Stimulated activated memory B cell treated with anti-CD40 and anti-IgM and Interleukin-4, amounts not matched to agents 10 μg/mL and 1 μg/mL and 100 μg/mL, for 72 hours (primary cell): ENCODE results near the gene ZBTB7C.

Experiments
- ATAC-seq: fragments of 150-1000 bp; cut with Tn5 transposase; 2 replicates; pipeline ENCODE4 v1.10.0; 2021
- H3K27ac Mint-ChIP-seq: one replicate; pipeline ENCODE4 v1.8.0; 2022; ENCODE audit warnings: mild to moderate bottlenecking, mixed read lengths
- H3K27me3 Mint-ChIP-seq: one replicate; pipeline ENCODE4 v1.8.0; 2022; ENCODE audit warnings: mixed read lengths
- H3K36me3 Mint-ChIP-seq: one replicate; pipeline ENCODE4 v1.8.0; 2022; ENCODE audit warnings: mixed read lengths
- H3K4me1 Mint-ChIP-seq: one replicate; pipeline ENCODE4 v1.8.0; 2022; ENCODE audit warnings: mixed read lengths
- H3K4me3 Mint-ChIP-seq: one replicate; pipeline ENCODE4 v1.8.0; 2022; ENCODE audit warnings: mild to moderate bottlenecking, moderate library complexity, mixed read lengths
- H3K9me3 Mint-ChIP-seq: one replicate; pipeline ENCODE4 v1.8.0; 2022; ENCODE audit warnings: mixed read lengths

Gene ZBTB7C

DNA sequence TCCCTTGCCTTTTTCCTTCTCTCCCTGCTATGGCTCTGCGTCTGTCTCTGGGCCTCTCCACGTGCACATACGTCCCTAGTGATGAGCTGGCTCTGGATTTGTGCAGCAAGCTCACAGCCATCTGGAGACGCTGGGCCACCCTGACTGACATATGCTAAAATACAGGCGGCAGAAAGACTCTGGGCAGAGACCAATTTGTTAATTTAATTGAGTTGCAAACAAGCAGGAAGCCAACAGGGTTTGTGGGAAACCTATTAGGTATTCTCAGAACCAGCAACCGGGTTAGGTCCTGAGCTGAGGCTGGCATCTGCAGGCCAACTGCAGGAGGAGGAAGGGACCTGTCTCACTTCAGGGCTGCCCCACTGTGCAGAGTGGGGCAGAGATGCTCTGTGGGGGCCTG, 425.2 kb downstream of the ZBTB7C start:
- ATAC-seq, result no peak
- Mint-ChIP-seq H3K36me3 (no peaks in the 10 kb centered on the region), H3K27ac (no peak overlapping the region), H3K27me3 (peaks cover 49% of the 10 kb centered on the region), H3K4me3 (no peak overlapping the region), H3K4me1 (peaks cover 10% of the 10 kb centered on the region), H3K9me3 (no peaks in the 10 kb centered on the region)

DNA sequence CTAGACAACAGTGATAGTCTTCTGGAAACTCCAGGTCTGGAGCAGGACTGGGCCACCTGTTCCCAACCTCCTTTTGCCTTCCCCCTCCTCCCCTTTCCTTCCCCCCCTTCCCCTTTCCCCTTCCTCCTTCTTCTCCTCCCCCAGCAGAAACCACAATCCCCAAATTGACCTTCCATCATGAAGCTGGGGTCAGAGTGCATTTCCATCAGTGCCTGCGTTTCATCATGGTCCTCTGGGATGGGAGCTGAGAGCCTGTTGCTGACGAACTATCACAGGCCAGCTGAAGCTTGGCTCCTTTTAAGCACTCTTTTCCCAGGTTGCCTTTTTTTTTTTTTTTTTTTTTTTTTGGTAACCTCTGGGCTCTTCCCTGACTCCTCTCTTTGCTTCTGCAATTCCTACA, 426.1 kb downstream of the ZBTB7C start:
- Mint-ChIP-seq H3K9me3 (no peaks in the 10 kb centered on the region), H3K4me1 (peaks cover 10% of the 10 kb centered on the region), H3K4me3 (no peak overlapping the region), H3K36me3 (no peaks in the 10 kb centered on the region), H3K27me3 (peaks cover 53% of the 10 kb centered on the region), H3K27ac (no peak overlapping the region)
- ATAC-seq, result no peak

DNA sequence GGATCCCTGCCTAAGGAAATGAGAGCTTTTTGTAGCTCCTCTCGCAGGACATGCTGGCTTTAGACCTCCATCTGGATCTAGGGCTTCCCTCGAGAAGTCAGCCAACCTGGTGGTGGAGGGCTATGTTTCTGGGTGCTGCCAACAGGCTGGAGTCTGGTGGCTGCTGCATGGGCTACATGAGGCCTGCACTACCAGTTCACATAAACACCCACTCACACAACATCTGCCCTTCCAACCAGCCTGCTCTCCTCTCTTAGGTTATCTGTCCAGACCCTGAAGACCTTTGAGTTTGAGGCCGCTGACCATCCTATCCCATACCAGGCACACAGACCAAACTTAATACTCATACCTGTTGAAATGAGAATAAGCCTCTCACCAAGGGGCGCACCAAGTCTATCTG, 427.4 kb downstream of the ZBTB7C start:
- H3K27me3 Mint-ChIP-seq, result peaks cover 53% of the 10 kb centered on the region
- no peak overlapping the region for H3K27ac Mint-ChIP-seq
- peaks cover 4% of the 10 kb centered on the region for H3K4me1 Mint-ChIP-seq
- H3K9me3 Mint-ChIP-seq, result no peaks in the 10 kb centered on the region
- no peaks in the 10 kb centered on the region for H3K36me3 Mint-ChIP-seq
- no peak for ATAC-seq
- no peak overlapping the region for H3K4me3 Mint-ChIP-seq

DNA sequence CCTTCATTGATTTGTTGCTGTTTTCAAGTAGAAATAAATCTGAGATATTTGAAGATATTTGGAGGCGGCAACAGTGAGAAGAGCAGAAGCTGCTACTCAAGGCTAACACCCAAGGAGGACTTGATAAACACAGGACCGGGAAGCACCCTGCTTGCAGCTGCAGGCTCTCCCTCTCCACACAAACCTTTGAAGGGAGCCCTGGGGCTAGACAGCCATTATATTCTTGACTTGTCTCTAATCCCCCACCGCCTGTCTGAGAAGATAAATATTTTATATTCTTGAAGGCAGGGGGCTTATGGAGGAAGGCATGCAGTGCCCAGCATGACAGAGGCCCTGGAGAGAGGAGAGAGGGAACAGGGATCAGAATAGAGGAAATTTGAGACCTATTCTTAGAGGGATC, 427.9 kb downstream of the ZBTB7C start:
- Mint-ChIP-seq H3K27ac (no peak overlapping the region), H3K27me3 (peaks cover 53% of the 10 kb centered on the region), H3K4me3 (no peak overlapping the region), H3K9me3 (no peaks in the 10 kb centered on the region), H3K4me1 (no peaks in the 10 kb centered on the region), H3K36me3 (no peaks in the 10 kb centered on the region)
- ATAC-seq, result no peak

DNA sequence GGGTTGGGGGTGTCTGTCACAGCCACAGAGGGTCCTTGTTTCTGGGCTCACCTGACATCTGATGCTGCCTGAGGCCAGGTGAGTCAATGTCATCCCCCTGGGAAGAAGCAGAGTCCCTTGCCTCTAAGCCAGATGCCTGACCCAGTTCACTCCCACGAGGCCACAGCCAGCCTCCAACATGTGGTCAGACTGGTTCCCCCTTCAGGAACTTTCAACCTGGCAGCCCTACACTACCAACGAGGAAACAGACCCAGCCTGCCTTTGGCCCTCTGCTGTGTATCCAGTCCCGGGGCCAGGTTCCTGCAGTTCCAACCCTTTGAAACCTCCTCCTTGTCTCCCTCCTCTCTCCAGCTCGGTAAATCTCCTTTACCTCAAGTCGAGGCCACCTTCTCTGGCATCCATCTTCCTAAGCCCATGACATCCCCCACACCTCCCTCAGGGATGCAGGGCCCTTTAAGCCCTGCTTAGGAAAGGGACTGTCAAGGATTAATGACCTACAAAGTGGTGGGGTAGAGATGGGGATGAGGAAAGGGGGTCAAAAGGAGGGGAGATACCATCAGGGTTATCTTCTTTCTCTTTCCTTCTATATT, 429.5 kb downstream of the ZBTB7C start:
- Mint-ChIP-seq H3K36me3 (no peaks in the 10 kb centered on the region), H3K27me3 (peaks cover 48% of the 10 kb centered on the region), H3K4me3 (no peak overlapping the region), H3K4me1 (peaks cover 13% of the 10 kb centered on the region), H3K27ac (no peak overlapping the region), H3K9me3 (peaks cover 6% of the 10 kb centered on the region)
- no peak for ATAC-seq

DNA sequence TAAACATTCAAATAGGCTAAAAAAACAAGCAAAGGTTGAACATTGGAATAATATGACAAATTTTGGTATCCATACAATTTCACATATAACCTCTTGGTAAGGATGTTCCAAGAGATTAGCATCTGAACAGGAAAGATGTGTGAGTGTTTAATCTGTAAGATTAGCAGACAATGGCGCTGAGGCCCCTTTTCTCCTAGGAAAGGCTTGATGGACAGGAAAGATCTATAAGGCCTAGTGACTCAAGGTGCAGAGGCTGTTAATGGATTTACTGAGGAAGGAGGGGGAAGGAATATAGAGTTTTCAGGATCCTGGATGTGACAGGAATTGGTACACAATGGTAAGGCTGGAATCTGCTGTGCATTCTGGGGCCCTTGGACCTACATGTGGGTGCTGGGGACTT, 430.6 kb downstream of the ZBTB7C start:
- peaks cover 48% of the 10 kb centered on the region for H3K27me3 Mint-ChIP-seq
- no peaks in the 10 kb centered on the region for H3K36me3 Mint-ChIP-seq
- peaks cover 13% of the 10 kb centered on the region for H3K4me1 Mint-ChIP-seq
- no peak overlapping the region for H3K27ac Mint-ChIP-seq
- ATAC-seq, result no peak
- peaks cover 10% of the 10 kb centered on the region for H3K9me3 Mint-ChIP-seq
- no peak overlapping the region for H3K4me3 Mint-ChIP-seq

DNA sequence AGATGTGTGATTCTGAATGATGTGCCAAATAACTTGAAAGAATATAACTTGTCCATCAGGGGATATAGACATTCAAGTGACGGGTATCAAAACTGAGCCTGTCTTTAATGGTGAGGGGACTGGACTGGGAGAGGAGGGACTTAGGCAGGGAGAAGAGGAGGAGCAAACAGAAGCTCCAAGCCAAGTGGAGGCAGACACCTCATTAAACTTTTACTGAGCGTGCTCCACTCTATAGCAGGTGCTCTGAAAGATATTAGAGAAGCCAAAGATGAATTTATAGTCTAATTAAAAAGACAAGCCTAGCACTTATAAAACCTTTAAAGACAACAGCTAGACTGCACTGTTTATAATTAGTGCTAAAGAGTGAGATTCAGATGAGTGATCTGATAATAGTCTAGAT, 431.0 kb downstream of the ZBTB7C start:
- Mint-ChIP-seq H3K27me3 (peaks cover 48% of the 10 kb centered on the region), H3K4me3 (no peak overlapping the region)

More for the DNA sequence above, 431.0 kb downstream of the ZBTB7C start:
- H3K36me3 Mint-ChIP-seq, result no peaks in the 10 kb centered on the region
- peaks cover 10% of the 10 kb centered on the region for H3K9me3 Mint-ChIP-seq
- peaks cover 13% of the 10 kb centered on the region for H3K4me1 Mint-ChIP-seq
- ATAC-seq, result no peak
- H3K27ac Mint-ChIP-seq, result no peak overlapping the region
